Type B pancreatic cell (in vitro differentiated cells): ENCODE measurements around the gene MDM1. TPM values are rescaled to one million over a fixed set of nuclear protein-coding genes. Genes with fewer than 3 reads are reported as not detected.

ENCODE experiments used
- DNase-seq: peaks from one replicate; pipeline ENCODE4 v3.0.0; 2021; ENCODE audit warnings: mixed read lengths; ENCODE audit not compliant: unreplicated experiment; ENCODE audit errors: extremely low spot score
- H3K27ac Mint-ChIP-seq: 2 replicates; pipeline ENCODE4 v1.8.0; 2021; ENCODE audit warnings: mild to moderate bottlenecking, mixed read lengths
- H3K27me3 Mint-ChIP-seq: 2 replicates; pipeline ENCODE4 v1.8.0; 2021; ENCODE audit warnings: mixed read lengths
- H3K36me3 Mint-ChIP-seq: 2 replicates; pipeline ENCODE4 v1.8.0; 2021; ENCODE audit warnings: mixed read lengths
- H3K4me1 Mint-ChIP-seq: one replicate; pipeline ENCODE4 v1.8.0; 2021; ENCODE audit warnings: mixed read lengths; ENCODE audit not compliant: unreplicated experiment
- H3K4me3 Mint-ChIP-seq: 2 replicates; pipeline ENCODE4 v1.8.0; 2021; ENCODE audit warnings: mild to moderate bottlenecking, mixed read lengths
- H3K9me3 Mint-ChIP-seq: 2 replicates; pipeline ENCODE4 v1.8.0; 2021; ENCODE audit warnings: mixed read lengths
- total RNA-seq: library from RNA; stranded (reverse); gene quantifications from 2 replicates; pipeline ENCODE4 v1.2.1, GENCODE V29; 2021; ENCODE audit warnings: low replicate concordance
- TF ChIP-seq, protein P1 (sequence below): fragments of 200-600 bp; sonication (generic); conservative IDR thresholded peaks from 2 replicates; pipeline ENCODE4 v1.5.0; 2021; ENCODE audit warnings: antibody characterized with exemption, mild to moderate bottlenecking

Gene MDM1
- total RNA-seq, 1 donor from 2014 or later: 24.0 TPM

- no peak overlapping the region for H3K4me3 Mint-ChIP-seq
- TF ChIP-seq, protein P1, sequence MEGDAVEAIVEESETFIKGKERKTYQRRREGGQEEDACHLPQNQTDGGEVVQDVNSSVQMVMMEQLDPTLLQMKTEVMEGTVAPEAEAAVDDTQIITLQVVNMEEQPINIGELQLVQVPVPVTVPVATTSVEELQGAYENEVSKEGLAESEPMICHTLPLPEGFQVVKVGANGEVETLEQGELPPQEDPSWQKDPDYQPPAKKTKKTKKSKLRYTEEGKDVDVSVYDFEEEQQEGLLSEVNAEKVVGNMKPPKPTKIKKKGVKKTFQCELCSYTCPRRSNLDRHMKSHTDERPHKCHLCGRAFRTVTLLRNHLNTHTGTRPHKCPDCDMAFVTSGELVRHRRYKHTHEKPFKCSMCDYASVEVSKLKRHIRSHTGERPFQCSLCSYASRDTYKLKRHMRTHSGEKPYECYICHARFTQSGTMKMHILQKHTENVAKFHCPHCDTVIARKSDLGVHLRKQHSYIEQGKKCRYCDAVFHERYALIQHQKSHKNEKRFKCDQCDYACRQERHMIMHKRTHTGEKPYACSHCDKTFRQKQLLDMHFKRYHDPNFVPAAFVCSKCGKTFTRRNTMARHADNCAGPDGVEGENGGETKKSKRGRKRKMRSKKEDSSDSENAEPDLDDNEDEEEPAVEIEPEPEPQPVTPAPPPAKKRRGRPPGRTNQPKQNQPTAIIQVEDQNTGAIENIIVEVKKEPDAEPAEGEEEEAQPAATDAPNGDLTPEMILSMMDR: no peak
- DNase-seq: no peak
- H3K4me1 Mint-ChIP-seq: peaks cover 11% of the 10 kb centered on the region
- H3K27me3 Mint-ChIP-seq: no peaks in the 10 kb centered on the region
- H3K9me3 Mint-ChIP-seq: no peaks in the 10 kb centered on the region
- H3K27ac Mint-ChIP-seq: no peak overlapping the region
- H3K36me3 Mint-ChIP-seq: peaks cover 5% of the 10 kb centered on the region
These were observed 12.1 kb downstream of the MDM1 start for GRCh38 chr12:68319988-68320623.

- Mint-ChIP-seq H3K4me3 (no peak overlapping the region), H3K27me3 (no peaks in the 10 kb centered on the region), H3K27ac (no peak overlapping the region), H3K9me3 (no peaks in the 10 kb centered on the region), H3K36me3 (peaks cover 10% of the 10 kb centered on the region), H3K4me1 (peaks cover 5% of the 10 kb centered on the region)
- no peak for DNase-seq
- TF ChIP-seq, protein P1: peak; percentile 85
These were observed 15.0 kb downstream of the MDM1 start for GRCh38 chr12:68317047-68317667.

DNA sequence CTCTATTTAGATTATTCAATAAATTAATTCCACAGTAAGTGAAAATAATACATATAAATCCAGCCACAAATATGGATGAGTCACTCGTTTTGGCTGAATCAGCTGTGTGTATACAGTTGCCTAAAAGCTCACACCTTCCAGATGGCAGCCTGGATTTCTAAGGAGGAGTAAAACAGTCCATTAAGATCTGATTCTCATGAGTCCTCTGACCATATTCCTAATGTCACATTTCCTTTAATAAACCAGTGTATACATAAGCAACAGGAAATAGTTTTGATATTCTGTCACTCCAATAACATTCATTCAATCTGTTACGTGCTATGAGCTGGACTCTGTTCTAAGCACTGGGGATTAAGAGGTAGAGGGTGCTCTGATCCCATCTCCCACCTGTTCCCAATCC, 21.8 kb downstream of the MDM1 start:
- peaks cover 33% of the 10 kb centered on the region for H3K36me3 Mint-ChIP-seq
- TF ChIP-seq, protein P1: no peak
- no peak overlapping the region for H3K27ac Mint-ChIP-seq
- H3K4me1 Mint-ChIP-seq: no peaks in the 10 kb centered on the region
- no peak overlapping the region for H3K4me3 Mint-ChIP-seq
- no peaks in the 10 kb centered on the region for H3K27me3 Mint-ChIP-seq
- DNase-seq: no peak
- no peaks in the 10 kb centered on the region for H3K9me3 Mint-ChIP-seq

DNA sequence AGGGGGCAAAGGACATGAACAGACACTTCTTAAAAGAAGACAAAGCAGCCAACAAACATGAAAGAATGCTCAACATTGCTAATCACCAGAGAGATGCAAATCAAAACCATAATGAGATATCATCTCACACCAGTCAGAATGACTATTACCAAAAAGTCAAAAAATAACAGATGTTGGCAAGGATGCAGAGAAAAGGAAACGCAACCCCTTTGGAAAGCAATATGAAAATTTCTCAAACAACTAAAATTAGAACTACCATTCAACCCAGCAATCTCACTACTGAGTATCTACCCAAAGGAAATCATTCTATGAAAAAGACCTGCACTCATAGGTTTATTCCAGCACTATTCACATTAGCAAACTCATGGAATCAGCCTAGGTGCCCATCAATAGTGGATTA, 25.6 kb downstream of the MDM1 start:
- peaks cover 45% of the 10 kb centered on the region for H3K36me3 Mint-ChIP-seq
- H3K4me1 Mint-ChIP-seq: no peaks in the 10 kb centered on the region
- H3K27me3 Mint-ChIP-seq: no peaks in the 10 kb centered on the region
- no peaks in the 10 kb centered on the region for H3K9me3 Mint-ChIP-seq
- TF ChIP-seq, protein P1: no peak
- no peak overlapping the region for H3K27ac Mint-ChIP-seq
- DNase-seq: no peak
- no peak overlapping the region for H3K4me3 Mint-ChIP-seq

GRCh38 chr12:68305278-68305677, 26.9 kb downstream of the MDM1 start:
- TF ChIP-seq, protein P1: no peak
- Mint-ChIP-seq H3K9me3 (peaks cover 6% of the 10 kb centered on the region), H3K27ac (no peak overlapping the region), H3K4me1 (no peaks in the 10 kb centered on the region), H3K27me3 (no peaks in the 10 kb centered on the region), H3K36me3 (peaks cover 58% of the 10 kb centered on the region), H3K4me3 (no peak overlapping the region)
- DNase-seq: no peak
